IMR-90 (cell line): ENCODE measurements around the gene PMF1. TPM values are rescaled to one million over a fixed set of nuclear protein-coding genes. Genes with fewer than 3 reads are reported as not detected.

Source experiments
- ATAC-seq: fragments of 200-7000 bp; cut with Tn5 transposase; 2 replicates; pipeline ENCODE4 v1.9.1; 2020; ENCODE audit warnings: low read depth, mild to moderate bottlenecking, moderate library complexity
- BruUV-seq: library from RNA; stranded (reverse); fragments of 400-500 nt; replicated peaks from 2 replicates; lab custom pipeline; 2021; lab: Mats Ljungman, UMichigan
- CTCF ChIA-PET: fragments of 300-600 bp; formaldehyde crosslinking; extraction: SDS; loops from one replicate; lab custom pipeline; 2021; ENCODE audit warnings: antibody characterized with exemption; lab: Yijun Ruan, JAX
- POLR2A ChIA-PET: fragments of 300-600 bp; sonication (Branson Sonifier 250); formaldehyde crosslinking; loops from one replicate; lab custom pipeline; 2022; ENCODE audit warnings: antibody characterized with exemption; ENCODE audit not compliant: unreplicated experiment; lab: Charles Lee
- DNase-seq: peaks from one replicate; pipeline ENCODE4 v3.0.0; 2013
- H2AFZ ChIP-seq: replicated peaks from 2 replicates; pipeline ENCODE3; 2013; ENCODE audit warnings: low read length, mild to moderate bottlenecking; ENCODE audit not compliant: poor library complexity
- H2AK5ac ChIP-seq: 2 replicates; pipeline ENCODE4 v1.6.1; 2013; ENCODE audit warnings: low read depth, low read length, inconsistent platforms
- H2AK9ac ChIP-seq: replicated peaks from 2 replicates; pipeline ENCODE3; 2013; ENCODE audit warnings: mild to moderate bottlenecking, low read depth, low read length, moderate library complexity; ENCODE audit not compliant: poor library complexity
- H2BK120ac ChIP-seq: 2 replicates; pipeline ENCODE4 v1.6.1; 2013; ENCODE audit warnings: low read depth, low read length, inconsistent platforms
- H2BK15ac ChIP-seq: 3 replicates; pipeline ENCODE4 v1.6.1; 2013; ENCODE audit warnings: low read depth, low read length, inconsistent platforms
- H2BK20ac ChIP-seq: 2 replicates; pipeline ENCODE4 v1.6.1; 2013; ENCODE audit warnings: low read depth, mild to moderate bottlenecking, inconsistent platforms, low read length, moderate library complexity
- H2BK5ac ChIP-seq: 2 replicates; pipeline ENCODE4 v1.6.1; 2013; ENCODE audit warnings: mild to moderate bottlenecking, low read depth, low read length, inconsistent platforms; ENCODE audit not compliant: poor library complexity, severe bottlenecking
- H3K14ac ChIP-seq: replicated peaks from 2 replicates; pipeline ENCODE4 v1.6.1; 2013; ENCODE audit warnings: low read depth, low read length, inconsistent platforms
- H3K18ac ChIP-seq: 2 replicates; pipeline ENCODE4 v1.6.1; 2013; ENCODE audit warnings: low read depth, low read length, control low read depth
- H3K23ac ChIP-seq: 2 replicates; pipeline ENCODE4 v1.6.1; 2013; ENCODE audit warnings: low read depth, low read length, inconsistent platforms
- H3K27ac ChIP-seq: 2 replicates; pipeline ENCODE4 v1.5.1; 2013; ENCODE audit warnings: mild to moderate bottlenecking, control low read depth, low read length; ENCODE audit not compliant: insufficient read depth
- H3K27me3 ChIP-seq: 2 replicates; pipeline ENCODE4 v1.6.1; 2013; ENCODE audit warnings: low read length; ENCODE audit not compliant: control insufficient read depth, insufficient read depth
- H3K36me3 ChIP-seq: 2 replicates; pipeline ENCODE4 v1.6.1; 2013; ENCODE audit warnings: low read length, mixed read lengths; ENCODE audit not compliant: control insufficient read depth, insufficient read depth
- H3K4ac ChIP-seq: 2 replicates; pipeline ENCODE4 v1.6.1; 2013; ENCODE audit warnings: low read depth, low read length, inconsistent platforms
- H3K4me1 ChIP-seq: 2 replicates; pipeline ENCODE4 v1.6.1; 2013; ENCODE audit warnings: low read length, mixed read lengths; ENCODE audit not compliant: control insufficient read depth, insufficient read depth
- H3K4me2 ChIP-seq: 2 replicates; pipeline ENCODE4 v1.6.1; 2013; ENCODE audit warnings: low read depth, mild to moderate bottlenecking, control low read depth, low read length, moderate library complexity
- H3K4me3 ChIP-seq: 2 replicates; pipeline ENCODE4 v1.5.1; 2013; ENCODE audit warnings: low read depth, mild to moderate bottlenecking, control low read depth, low read length, moderate library complexity; ENCODE audit not compliant: insufficient read depth
- H3K56ac ChIP-seq: 2 replicates; pipeline ENCODE4 v1.6.1; 2013; ENCODE audit warnings: low read length, inconsistent platforms; ENCODE audit not compliant: insufficient read depth; ENCODE audit errors: extremely low read depth
- H3K79me1 ChIP-seq, 2 experiments: 2 replicates each; pipeline ENCODE4 v1.6.1; 2013; ENCODE audit warnings: low read length in 2 of 2, inconsistent platforms in 1 of 2, low read depth in 1 of 2
- H3K9ac ChIP-seq: 2 replicates; pipeline ENCODE4 v1.6.1; 2013; ENCODE audit warnings: low read depth, low read length, control low read depth
- H3K9me1 ChIP-seq: 2 replicates; pipeline ENCODE4 v1.6.1; 2013; ENCODE audit warnings: low read length, inconsistent platforms; ENCODE audit not compliant: insufficient read depth
- H3K9me3 ChIP-seq: 2 replicates; pipeline ENCODE4 v1.6.1; 2013; ENCODE audit warnings: low read length; ENCODE audit not compliant: control insufficient read depth, insufficient read depth
- H4K20me1 ChIP-seq: 2 replicates; pipeline ENCODE4 v1.6.1; 2013; ENCODE audit warnings: low read length, inconsistent platforms; ENCODE audit not compliant: insufficient read depth
- H4K5ac ChIP-seq: 2 replicates; pipeline ENCODE4 v1.6.1; 2013; ENCODE audit warnings: mild to moderate bottlenecking, low read depth, low read length, control low read depth
- H4K8ac ChIP-seq, 2 experiments: 2 replicates each; pipeline ENCODE4 v1.6.1; 2013; ENCODE audit warnings: low read depth in 2 of 2, low read length in 2 of 2, control low read depth in 1 of 2, inconsistent platforms in 1 of 2
- H4K91ac ChIP-seq: 2 replicates; pipeline ENCODE4 v1.6.1; 2013; ENCODE audit warnings: low read depth, low read length, inconsistent platforms; ENCODE audit not compliant: insufficient read depth
- FOS ChIP-seq: fragments of 150-350 bp; IDR thresholded peaks from 2 replicates; pipeline ENCODE4 v1.6.1; 2016; ENCODE audit warnings: low read depth, low read length
- MAFK ChIP-seq: IDR thresholded peaks from 2 replicates; pipeline ENCODE4 v1.6.1; 2012; ENCODE audit warnings: low read depth, low read length, improper control_type of control experiment
- MAZ ChIP-seq: IDR thresholded peaks from 2 replicates; pipeline ENCODE4 v1.6.1; 2012; ENCODE audit warnings: low read depth, mild to moderate bottlenecking, low read length, improper control_type of control experiment, moderate library complexity, borderline replicate concordance
- MXI1 ChIP-seq: IDR thresholded peaks from 2 replicates; pipeline ENCODE4 v1.6.1; 2012; ENCODE audit warnings: low read depth, mild to moderate bottlenecking, low read length, moderate library complexity, borderline replicate concordance
- NFE2L2 ChIP-seq: fragments of 150-350 bp; IDR thresholded peaks from 2 replicates; pipeline ENCODE4 v1.6.1; 2016; ENCODE audit warnings: low read depth, mild to moderate bottlenecking, low read length
- POLR2A ChIP-seq: IDR thresholded peaks from 2 replicates; pipeline ENCODE4 v1.6.1; 2012; ENCODE audit warnings: mild to moderate bottlenecking, low read depth, low read length
- RAD21 ChIP-seq: IDR thresholded peaks from 2 replicates; pipeline ENCODE4 v1.6.1; 2012; ENCODE audit warnings: low read length, improper control_type of control experiment
- RCOR1 ChIP-seq: IDR thresholded peaks from 2 replicates; pipeline ENCODE4 v1.6.1; 2012; ENCODE audit warnings: mild to moderate bottlenecking, low read length, improper control_type of control experiment; ENCODE audit not compliant: insufficient replicate concordance
- SMC3 ChIP-seq: fragments of 150-350 bp; IDR thresholded peaks from 2 replicates; pipeline ENCODE4 v1.6.1; 2016; ENCODE audit warnings: low read depth, mild to moderate bottlenecking, antibody characterized with exemption, low read length, moderate library complexity
- WGBS, 2 experiments: methylation state at CpG; one replicate each; pipeline versions ENCODE4 v1.1.5 to v1.1.7; 2013; ENCODE audit warnings: missing lambda C conversion rate in 2 of 2; ENCODE audit not compliant: insufficient read length in 1 of 2; ENCODE audit errors: extremely low coverage in 2 of 2; 5-methylcytosine and 5-hydroxymethylcytosine counted together
- dilution Hi-C: fragments of 300-500 bp; cut with HindIII; formaldehyde crosslinking; loops from one replicate; pipeline ENCODE4 v1.14.3; 2018; ENCODE audit warnings: low sequenced_read_pairs; ENCODE audit not compliant: unreplicated experiment
- in situ Hi-C: fragments of 300-500 bp; cut with MboI; formaldehyde crosslinking; loops from 3 replicates; pipeline ENCODE4 v1.14.3; 2019; ENCODE audit warnings: low sequenced_read_pairs, inconsistent platforms, mixed read lengths
- intact Hi-C: fragments of 100-400 bp; cut with micrococcal nuclease; formaldehyde crosslinking; loops from 2 replicates; pipeline ENCODE4 v1.10.0; 2022
- polyA plus RNA-seq, 3 experiments: library from polyadenylated mRNA; depleted of rRNA; stranded (reverse); fragments of >200 nt; gene quantifications; 2 replicates each; pipeline ENCODE4 v1.2.3, GENCODE V29; 2012; ENCODE audit warnings: low replicate concordance in 1 of 3
- total RNA-seq: library from RNA; depleted of rRNA; stranded (reverse); fragments of >200 nt; gene quantifications from 2 replicates; pipeline ENCODE4 v1.2.3, GENCODE V29; 2012
- TF ChIP-seq, protein P1 (sequence below): fragments of 150-350 bp; IDR thresholded peaks from 2 replicates; pipeline ENCODE4 v1.6.1; 2016; ENCODE audit warnings: low read depth, mild to moderate bottlenecking, low read length, moderate library complexity, borderline replicate concordance
- TF ChIP-seq, protein P2 (sequence below): conservative IDR thresholded peaks from 2 replicates; pipeline ENCODE4 v1.5.1; 2012; ENCODE audit warnings: mild to moderate bottlenecking, low read depth, low read length, improper control_type of control experiment

The PMF1 gene
- total and polyA plus RNA-seq, 2 of the 4 experiments (the other 2 are of a cell fraction), result 54.8 to 73.4 TPM

DNA sequence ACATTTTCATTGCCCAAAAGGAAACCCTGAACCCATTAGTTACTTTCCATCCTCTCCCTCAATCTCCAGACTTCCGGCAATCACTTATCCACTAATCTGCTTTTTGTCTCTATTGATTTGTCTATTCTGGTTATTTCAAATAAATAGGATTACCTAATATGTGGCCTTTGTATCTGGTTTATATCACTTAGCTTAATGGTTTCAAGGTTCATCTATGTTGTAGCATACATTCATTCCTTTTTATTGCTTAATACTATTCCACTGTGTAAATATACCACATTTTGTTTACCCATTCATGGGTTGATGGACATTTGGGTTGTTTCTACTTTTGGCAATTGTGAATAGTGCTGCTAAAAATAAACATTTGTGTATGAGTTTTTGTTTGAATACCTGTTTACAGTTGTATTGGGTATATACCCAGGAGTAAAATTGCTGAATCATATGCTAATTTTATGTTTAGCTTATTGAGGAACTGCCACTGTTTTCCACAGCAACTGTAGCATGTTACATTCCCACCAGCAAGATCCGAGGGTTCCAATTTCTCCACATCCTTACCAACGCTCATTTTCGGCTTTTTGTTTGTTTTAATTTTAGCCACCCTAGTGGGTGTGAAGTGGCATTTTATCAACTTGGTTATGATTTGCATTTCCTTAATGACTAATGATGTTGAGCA lies 21.4 kb upstream of the PMF1 start:
- Histone ChIP-seq H3K79me1 (peaks cover 21 to 28% of the 10 kb centered on the region in 2 experiments), H4K91ac (no peak overlapping the region), H3K4me1 (no peaks in the 10 kb centered on the region), H3K4me3 (no peak overlapping the region), H2AK9ac (no peak overlapping the region), H3K14ac (no peak overlapping the region), H4K8ac (no peak overlapping the region), H4K5ac (no peak overlapping the region), H2BK15ac (no peak overlapping the region), H3K9ac (no peak overlapping the region), H3K23ac (no peak overlapping the region), H3K18ac (no peak overlapping the region), H2BK20ac (no peak overlapping the region), H2BK5ac (no peak overlapping the region), H3K56ac (no peak overlapping the region), H3K36me3 (peaks cover 4% of the 10 kb centered on the region; the same call in 1 of the 2 replicates), H2BK120ac (no peak overlapping the region), H3K27me3 (no peaks in the 10 kb centered on the region), H3K27ac (no peak overlapping the region), H2AFZ (no peak overlapping the region), H2AK5ac (no peak overlapping the region), H4K20me1 (peaks cover 7% of the 10 kb centered on the region), H3K4me2 (no peak overlapping the region), H3K9me3 (no peaks in the 10 kb centered on the region), H3K9me1 (peaks cover 8% of the 10 kb centered on the region), H3K4ac (no peak overlapping the region)
- intact Hi-C loops, result no loop called here
- POLR2A ChIA-PET, result no interaction called here
- dilution Hi-C loops, result no loop called here
- TF ChIP-seq RAD21, result no peak
- no peak for TF ChIP-seq FOS
- TF ChIP-seq NFE2L2, result no peak
- no peak for TF ChIP-seq MAZ
- no peak for TF ChIP-seq POLR2A
- TF ChIP-seq, protein P1, sequence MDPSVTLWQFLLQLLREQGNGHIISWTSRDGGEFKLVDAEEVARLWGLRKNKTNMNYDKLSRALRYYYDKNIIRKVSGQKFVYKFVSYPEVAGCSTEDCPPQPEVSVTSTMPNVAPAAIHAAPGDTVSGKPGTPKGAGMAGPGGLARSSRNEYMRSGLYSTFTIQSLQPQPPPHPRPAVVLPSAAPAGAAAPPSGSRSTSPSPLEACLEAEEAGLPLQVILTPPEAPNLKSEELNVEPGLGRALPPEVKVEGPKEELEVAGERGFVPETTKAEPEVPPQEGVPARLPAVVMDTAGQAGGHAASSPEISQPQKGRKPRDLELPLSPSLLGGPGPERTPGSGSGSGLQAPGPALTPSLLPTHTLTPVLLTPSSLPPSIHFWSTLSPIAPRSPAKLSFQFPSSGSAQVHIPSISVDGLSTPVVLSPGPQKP, result no peak
- no peak for TF ChIP-seq SMC3
- TF ChIP-seq MXI1, result no peak
- TF ChIP-seq, protein P2, sequence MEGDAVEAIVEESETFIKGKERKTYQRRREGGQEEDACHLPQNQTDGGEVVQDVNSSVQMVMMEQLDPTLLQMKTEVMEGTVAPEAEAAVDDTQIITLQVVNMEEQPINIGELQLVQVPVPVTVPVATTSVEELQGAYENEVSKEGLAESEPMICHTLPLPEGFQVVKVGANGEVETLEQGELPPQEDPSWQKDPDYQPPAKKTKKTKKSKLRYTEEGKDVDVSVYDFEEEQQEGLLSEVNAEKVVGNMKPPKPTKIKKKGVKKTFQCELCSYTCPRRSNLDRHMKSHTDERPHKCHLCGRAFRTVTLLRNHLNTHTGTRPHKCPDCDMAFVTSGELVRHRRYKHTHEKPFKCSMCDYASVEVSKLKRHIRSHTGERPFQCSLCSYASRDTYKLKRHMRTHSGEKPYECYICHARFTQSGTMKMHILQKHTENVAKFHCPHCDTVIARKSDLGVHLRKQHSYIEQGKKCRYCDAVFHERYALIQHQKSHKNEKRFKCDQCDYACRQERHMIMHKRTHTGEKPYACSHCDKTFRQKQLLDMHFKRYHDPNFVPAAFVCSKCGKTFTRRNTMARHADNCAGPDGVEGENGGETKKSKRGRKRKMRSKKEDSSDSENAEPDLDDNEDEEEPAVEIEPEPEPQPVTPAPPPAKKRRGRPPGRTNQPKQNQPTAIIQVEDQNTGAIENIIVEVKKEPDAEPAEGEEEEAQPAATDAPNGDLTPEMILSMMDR, result no peak
- no peak for TF ChIP-seq RCOR1
- TF ChIP-seq MAFK, result no peak
- no peak for ATAC-seq
- no peak for DNase-seq
- no CpG with 5 or more reads among the region's 4 CpGs for WGBS, 2 experiments
- CTCF ChIA-PET, result no interaction called here
- no TSS peak for BruUV-seq
- in situ Hi-C loops, result no loop called here
